NT2/D1 (cell line): ENCODE results near the gene CDC42.
"Not testable (repeated sequence)": the region's sequence is repeated elsewhere in the genome, so short reads cannot be mapped to it uniquely, and the experiment has no call there.

ENCODE experiments used
- SUZ12 ChIP-seq: IDR thresholded peaks from 2 replicates; pipeline ENCODE4 v1.6.1; 2011; ENCODE audit not compliant: insufficient read length, insufficient read depth; ENCODE audit errors: extremely low read depth
- YY1 ChIP-seq: IDR thresholded peaks from 2 replicates; pipeline ENCODE4 v1.6.1; 2011; ENCODE audit not compliant: insufficient read length, insufficient read depth
- ZNF274 ChIP-seq: IDR thresholded peaks from 2 replicates; pipeline ENCODE4 v1.6.1; 2011; ENCODE audit warnings: mild to moderate bottlenecking, low read depth, low read length

DNA sequence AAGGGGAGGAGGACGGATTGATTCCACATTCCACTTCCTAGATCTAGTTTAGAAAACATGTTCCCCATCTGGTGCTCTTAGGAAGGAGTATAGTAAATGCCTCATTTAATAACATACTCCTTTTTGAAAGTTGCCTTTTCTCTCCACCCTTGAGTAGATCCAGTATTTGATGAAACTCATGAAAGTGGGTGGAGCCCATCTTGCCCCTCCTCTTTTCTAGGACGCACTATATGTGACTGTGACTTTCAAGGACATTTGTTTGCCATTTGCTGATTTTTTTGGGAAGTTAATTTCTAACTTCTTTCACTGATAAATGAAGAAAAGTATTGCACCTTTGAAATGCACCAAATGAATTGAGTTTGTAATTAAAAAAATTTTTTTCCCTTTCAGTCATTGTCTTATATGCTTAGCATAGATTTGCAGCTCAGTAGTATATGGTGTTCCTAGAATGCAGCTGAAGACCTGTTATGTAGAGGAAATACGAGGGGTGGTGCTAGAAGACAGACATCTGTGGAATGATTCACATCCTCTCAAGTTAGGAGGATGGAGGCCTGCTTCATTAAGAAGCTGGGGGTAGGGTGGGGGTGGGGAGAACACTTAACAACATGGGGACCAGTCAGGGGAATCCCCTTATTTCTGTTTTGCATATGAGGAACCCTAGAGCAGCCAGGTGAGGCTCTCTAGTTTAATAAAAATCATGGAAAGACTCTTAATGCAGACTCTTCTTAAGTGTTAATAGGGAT lies 39.7 kb downstream of the CDC42 start:
- TF ChIP-seq YY1, ZNF274, SUZ12: not testable (repeated sequence)
